ENCODE results near the gene KCNC4.

DNA sequence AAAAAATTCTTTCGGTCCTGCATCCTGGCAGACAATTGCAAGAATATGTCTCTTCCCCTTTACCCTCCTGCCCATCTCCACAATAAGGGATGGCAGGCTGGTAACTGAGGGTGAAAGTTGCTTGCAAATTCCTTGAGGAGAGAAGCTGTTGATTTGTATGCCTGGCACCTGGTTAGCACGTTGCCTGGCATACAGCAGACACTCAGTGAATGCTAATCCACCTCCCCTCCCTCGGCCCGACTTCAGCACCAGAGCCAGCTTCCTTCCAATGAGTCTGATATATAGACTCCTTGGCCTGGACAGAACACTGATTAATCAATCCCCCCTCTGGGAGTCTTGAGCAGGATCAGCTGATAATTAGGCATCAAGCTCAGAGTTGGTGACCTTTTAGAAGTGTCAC lies 39.1 kb downstream of the KCNC4 start:
- TF ChIP-seq, protein P1, sequence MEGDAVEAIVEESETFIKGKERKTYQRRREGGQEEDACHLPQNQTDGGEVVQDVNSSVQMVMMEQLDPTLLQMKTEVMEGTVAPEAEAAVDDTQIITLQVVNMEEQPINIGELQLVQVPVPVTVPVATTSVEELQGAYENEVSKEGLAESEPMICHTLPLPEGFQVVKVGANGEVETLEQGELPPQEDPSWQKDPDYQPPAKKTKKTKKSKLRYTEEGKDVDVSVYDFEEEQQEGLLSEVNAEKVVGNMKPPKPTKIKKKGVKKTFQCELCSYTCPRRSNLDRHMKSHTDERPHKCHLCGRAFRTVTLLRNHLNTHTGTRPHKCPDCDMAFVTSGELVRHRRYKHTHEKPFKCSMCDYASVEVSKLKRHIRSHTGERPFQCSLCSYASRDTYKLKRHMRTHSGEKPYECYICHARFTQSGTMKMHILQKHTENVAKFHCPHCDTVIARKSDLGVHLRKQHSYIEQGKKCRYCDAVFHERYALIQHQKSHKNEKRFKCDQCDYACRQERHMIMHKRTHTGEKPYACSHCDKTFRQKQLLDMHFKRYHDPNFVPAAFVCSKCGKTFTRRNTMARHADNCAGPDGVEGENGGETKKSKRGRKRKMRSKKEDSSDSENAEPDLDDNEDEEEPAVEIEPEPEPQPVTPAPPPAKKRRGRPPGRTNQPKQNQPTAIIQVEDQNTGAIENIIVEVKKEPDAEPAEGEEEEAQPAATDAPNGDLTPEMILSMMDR (conservative IDR thresholded peaks at IDR 0.05; ENCODE audit: low read length) = no peak
- no peak for TF ChIP-seq EZH2phosphoT487 (IDR thresholded peaks at IDR 0.05; ENCODE audit: borderline replicate concordance, low read depth, low read length)
